SIG-M5 (cell line): Measurements from ENCODE around the gene MUSK.

ENCODE experiments used
- DNase-seq: peaks from one replicate; lab custom pipeline; 2025; lab: John Stamatoyannopoulos, UW

The MUSK gene

DNA sequence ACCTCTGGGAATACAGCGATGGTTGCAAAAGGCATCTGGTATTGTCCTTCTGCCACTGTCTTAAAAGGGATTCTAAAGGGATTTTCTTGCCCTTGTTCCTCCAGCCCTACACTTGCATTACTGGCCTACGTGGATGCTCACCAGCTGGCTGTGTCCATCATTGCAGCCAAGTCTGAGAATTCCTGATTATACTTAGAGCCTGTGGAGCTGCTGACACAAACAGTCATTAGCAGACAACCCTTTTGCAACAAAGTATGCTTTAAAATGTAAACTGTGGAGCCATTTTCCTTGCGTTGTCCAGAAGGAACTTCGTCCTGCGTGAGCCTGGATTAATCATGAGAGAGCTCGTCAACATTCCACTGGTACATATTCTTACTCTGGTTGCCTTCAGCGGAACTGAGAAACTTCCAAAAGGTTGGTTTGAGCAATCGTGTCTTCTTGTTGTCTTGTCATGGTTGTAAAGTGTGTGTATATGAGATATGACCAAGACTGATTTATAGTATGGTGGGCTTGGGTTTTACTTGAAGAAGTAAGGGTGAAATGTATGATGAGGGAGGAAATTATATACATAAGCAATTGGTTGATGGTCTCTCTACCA, at the start of gene MUSK:
MUSK (plus strand) TSS at position 222 of the 598 bp plus-strand sequence; CDS start at position 336, 114 bp downstream.
- no peak for DNase-seq

DNA sequence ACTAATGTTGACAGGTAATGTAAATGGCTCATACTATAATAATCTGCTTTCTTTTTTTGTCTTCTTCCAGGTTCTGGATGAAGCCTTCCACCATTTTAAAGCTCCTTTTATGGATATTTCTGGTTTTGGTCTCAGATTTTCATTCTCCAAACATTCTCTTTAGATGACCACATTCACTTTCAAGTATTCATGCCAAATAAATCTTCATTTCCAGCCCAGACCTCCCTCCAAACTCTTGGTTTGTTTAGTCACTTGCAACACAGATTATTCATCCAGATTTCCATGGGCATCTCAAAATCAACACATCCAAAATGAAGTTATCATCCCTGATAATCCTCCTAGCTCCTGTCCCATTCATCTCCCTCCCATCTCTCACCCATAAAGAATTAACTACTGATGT, 48.8 kb upstream of the MUSK start:
- no peak for DNase-seq

DNA sequence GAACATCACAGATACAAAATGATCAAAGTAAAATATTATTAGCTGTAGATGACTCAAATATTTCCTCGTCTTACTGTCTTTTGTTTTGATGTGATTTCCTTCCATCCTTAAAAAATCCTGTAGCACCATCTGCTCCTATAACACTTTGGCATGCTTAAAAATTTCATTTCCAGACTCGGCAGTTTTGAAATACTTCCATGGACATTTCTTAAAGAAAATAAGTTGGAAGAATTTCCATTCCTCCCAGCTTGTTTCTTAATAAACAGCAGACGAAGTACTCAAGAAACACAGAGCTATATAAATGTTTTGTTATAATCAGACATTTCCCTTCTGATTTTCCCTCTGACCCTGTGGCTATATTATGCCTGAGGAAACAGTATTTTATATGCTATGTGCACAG, 47.9 kb upstream of the MUSK start:
- no peak for DNase-seq

DNA sequence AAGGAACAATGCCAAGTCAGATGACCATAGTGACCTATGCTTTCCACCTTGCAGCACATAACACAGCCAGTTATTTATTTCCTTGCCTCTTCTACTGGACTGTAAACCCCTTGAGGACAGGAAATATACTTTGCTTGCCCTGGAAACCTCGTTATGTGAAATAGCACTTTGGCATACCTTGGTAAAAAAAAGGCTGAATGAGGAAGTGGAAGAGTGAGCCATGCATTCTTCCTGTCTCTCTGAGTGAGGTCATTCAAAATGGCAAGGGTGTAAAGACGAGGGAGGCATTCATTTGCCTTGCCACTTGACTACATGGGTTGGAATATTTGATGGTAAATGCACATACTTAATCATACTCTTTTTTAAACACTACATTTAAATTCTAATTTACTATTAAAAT, 46.2 kb upstream of the MUSK start:
- DNase-seq = no peak

DNA sequence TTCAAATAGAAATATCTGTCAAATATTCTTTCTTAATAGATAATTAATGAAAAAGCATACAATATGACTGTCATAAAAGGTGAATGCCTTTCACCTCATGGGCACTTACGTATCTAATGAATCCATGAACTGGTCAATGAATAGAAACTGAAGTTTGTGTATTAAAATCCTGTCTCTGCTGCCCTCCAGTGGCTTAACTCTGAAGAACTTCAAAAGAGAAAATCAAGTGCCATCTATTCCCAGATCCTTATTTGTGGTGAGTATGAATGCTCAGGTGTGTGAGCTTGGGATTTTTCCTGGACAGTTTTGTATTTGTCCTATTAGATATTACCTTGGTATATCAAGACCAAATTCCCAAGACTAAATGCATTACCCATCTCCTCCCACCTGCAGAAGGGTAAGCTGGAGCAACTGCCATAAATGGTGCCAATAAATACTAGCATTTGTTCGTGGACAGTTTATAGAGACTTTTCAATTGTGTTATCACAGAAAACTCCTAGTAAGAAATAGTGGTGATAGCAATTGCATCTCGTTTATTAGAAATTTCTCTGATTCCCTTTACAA, 45.0 kb upstream of the MUSK start:
- no peak for DNase-seq

DNA sequence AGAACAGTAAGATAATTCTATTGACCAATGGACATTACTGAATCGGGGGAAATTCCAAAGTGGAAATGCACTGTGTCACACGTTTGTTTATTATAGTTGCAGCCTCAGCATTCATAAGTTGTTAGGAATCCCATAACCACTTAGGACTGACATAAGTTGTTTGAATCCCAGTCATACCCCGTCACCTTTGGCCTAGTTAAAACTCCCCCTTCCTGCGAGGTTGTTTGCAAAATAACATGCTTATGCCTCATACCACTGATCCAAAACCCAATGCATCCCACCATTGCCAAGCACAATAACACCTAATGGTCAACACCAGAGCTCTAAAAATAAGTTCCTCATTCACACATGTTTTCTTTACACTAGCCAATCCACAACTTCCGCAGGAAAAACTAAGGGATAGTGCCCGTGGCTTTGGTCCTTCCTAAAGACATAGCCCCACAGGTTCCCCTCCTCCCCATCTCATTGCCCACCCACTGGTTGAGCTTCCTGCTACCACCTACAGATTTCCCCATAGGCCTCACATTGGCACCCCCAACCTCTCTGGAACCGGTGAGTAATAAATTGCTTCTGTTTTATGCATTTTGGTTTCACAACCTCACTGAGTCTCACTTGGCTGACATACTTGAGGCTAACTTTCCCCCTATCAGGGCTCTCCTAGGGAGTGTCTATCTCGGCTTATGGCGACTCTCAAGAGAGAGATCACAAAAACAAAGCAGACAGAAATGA, 42.3 kb upstream of the MUSK start:
- no peak for DNase-seq

GRCh38 chr9:110635589-110635988, 33.0 kb upstream of the MUSK start:
- no peak for DNase-seq

GRCh38 chr9:110638381-110638954, 30.1 kb upstream of the MUSK start:
- DNase-seq = no peak

DNA sequence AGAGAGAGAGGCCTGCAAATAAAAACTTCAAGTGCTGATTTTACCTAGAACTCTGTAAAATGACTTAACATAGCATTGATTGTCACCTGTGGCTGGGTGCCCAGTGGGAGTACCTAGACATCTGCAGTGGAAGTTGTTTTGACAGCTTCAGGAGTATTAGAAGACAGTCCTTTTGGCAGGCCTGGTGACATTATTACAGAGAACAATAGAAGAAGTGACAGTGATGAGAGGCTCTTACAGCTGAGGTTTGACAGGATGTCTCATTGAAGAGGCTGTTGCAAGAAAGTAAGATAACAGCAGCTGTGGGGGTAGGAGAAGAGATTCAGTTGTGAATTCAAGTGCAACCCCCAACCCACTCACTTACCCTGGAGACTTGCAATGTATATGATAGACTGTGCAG, 27.9 kb upstream of the MUSK start:
- no peak for DNase-seq

GRCh38 chr9:110641293-110641692, 27.3 kb upstream of the MUSK start:
- DNase-seq = no peak

- no peak for DNase-seq
These were observed 19.9 kb upstream of the MUSK start for GRCh38 chr9:110648696-110649095.

DNA sequence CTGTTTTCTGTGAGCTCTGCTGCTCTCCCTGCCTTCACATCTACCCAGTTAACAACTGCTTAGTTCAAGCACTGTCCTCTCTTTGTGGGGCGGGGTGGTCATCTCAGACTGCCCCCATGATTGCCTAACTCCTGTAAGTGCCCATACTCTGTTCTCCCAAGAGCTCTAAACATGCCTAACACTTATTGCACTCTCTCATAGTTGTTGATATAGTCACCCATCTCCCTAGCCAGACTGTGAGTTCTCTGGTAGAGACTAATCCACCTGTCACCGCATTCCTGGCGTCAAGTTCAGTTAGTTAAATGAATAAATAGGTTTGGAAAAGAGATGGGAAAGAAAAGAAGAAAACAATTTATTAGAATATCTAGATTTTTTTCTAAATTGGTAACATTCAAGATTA, 18.3 kb upstream of the MUSK start:
- DNase-seq = no peak

DNA sequence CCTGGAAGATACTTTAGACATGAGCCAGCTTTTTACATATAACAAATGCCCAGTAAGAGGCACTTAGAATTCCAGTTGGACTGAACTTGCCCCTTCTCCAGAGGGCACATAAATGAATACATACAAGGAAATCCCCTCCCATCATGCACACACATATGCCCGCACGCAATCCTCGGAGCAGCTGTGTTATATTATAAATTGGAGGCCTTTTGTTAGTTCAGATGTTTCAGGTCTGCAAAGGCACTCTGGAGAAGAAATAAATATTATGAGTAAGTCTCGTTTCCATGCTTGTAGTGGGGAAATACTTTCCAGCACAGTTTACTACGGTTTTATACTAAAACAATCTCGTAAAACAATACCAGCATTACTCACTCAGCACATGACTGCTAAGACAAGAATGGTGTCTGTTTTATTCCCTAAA, 17.6 kb upstream of the MUSK start:
- DNase-seq = no peak

GRCh38 chr9:110655754-110656641, 12.6 kb upstream of the MUSK start:
- no peak for DNase-seq

DNA sequence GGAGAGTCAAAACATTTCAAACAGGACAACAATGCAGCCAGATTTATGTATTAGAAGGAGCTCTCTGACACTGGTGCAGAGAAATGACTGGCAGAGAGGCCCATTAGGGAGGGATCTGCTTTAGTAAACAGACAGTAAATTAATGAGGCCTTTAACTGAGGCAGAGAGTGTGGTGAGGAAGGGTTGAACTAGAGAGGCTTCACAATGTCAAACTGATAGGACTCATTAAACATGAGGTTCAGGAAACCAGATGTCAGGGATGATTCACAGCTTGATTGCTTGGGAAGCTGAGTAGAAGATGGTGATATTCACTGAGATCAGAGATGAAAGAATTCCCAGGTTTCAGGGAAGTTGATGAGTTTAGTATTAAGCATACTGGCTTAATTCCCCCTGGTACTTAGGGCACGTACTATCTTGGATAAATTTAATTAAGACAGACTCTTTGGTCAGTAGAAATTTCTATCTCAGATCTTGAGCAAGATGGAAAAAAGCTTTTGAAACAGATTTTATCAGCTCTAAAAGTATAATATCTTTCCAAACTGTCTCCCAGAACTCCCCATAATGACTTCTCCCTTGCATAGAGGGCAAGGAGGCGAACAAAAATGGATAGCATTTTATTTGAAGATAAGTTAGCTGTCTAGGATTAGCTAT, 8.6 kb upstream of the MUSK start:
- no peak for DNase-seq

- no peak for DNase-seq
These were observed 842 bp downstream of the MUSK start for GRCh38 chr9:110669433-110669832.

DNA sequence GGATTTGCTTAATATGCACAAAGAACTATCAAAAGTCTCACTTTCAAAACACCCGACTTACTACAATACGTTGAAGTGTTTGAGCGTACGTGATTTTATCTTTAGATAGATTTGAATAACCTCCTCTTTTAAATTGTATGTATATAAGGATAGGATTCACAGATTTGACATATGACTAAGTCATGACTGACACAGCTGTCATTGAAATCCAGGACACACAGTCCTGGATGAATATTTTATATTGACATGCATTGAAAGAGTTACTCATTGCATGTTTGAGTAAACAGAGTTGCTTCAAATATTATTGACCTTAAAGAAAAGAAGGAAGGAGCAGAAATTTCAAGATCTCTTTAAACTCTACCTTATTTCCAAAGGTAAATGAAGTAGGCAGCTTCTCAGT, 3.3 kb downstream of the MUSK start:
- no peak for DNase-seq

- no peak for DNase-seq
These were observed 4.4 kb downstream of the MUSK start for GRCh38 chr9:110672873-110673510.

DNA sequence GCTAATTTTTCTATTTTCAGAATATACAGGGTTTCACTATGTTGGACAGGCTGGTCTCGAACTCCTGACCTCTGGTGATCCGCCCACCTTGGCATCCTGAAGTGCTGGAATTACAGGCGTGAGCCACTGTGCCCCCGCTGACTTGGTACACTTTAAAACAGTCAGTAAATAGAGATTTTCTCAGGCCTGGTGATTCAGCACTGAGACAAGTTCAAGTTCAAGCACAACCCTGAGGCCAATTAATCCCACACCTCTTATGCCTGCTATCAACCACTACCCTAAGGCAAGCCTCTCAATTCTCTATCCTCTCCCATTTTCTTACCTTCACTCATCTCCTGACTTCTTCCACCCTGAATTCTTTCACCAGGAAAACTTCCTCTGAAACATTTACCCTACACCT, 18.9 kb downstream of the MUSK start:
- DNase-seq = no peak

DNA sequence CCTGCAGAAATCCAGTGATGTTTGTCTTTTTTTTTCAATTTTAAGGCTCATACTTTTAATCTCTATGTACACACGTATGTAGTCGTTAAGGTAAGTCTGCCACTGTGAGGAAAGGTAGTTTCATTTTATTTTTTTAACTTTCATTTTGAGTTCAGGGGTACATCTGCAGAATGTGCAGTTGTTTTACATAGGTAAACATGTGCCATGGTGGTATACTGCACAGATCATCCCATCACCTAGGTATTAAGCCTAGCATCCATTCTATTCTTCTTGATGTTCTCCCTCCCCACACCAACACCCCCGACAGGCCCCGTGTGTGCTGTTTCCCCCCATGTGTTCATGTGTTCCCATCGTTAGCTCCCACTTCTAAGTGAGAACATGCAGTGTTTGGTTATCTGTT, 19.7 kb downstream of the MUSK start:
- DNase-seq = no peak

DNA sequence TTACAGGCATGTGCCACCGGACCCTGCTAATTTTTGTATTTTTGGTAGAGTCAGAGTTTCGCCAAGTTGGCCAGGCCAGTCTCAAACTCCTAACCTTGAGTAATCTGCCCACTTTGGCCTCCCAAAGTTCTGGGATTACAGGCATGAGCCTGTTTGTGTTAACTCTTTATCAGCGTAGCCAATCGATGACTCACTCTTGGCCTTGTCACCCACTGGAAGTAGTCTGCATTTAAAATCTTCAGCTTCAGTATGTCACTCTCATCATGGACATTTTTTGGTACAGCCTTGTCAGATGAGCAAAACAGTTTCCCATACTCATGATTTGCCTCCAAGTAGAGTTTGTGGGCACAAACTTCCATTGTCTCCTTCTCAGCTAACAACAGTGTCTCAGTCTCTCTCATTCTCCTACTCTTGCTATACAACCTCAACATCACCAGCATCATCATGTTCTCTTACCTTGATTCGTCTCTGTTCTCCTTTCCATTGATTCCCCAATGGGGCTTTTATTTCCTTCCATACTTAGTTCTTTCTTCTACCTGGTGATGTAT, 22.5 kb downstream of the MUSK start:
- DNase-seq = no peak
